ENCODE data around the gene PIK3AP1.

- TF ChIP-seq CTCF (IDR thresholded peaks at IDR 0.05) = no peak
- no peak for TF ChIP-seq POLR2A (IDR thresholded peaks at IDR 0.05)
Measured at GRCh38 chr10:96606946-96607345, 113.4 kb downstream of the PIK3AP1 start.

Data from prostate gland (tissue), 2 donors.